ELR (cell line): ENCODE measurements around the gene CADM1.

Experiments used
- DNase-seq: peaks from one replicate; pipeline ENCODE4 v3.0.0-alpha.2; 2015; ENCODE audit warnings: low read depth

Gene CADM1

DNA sequence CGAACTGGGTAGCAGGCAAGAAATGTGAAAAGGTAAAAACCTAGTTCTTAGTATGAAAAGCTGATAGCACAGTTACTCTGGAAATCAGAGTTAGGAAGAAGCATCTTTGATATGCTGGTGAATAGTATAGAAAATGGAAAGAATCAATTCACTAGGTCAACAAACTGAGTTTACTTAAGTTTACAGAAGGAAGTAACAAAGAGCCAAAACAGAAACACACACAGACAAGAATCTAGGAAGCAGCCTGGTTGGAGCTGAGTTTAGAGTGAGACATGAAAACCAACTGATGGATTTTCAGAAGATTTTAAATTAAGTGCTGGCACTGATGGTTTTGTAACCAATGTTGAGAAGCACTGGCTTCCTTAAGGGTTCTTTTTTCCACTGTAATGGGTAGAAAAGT lies 296.3 kb downstream of the CADM1 start:
- DNase-seq = no peak

DNA sequence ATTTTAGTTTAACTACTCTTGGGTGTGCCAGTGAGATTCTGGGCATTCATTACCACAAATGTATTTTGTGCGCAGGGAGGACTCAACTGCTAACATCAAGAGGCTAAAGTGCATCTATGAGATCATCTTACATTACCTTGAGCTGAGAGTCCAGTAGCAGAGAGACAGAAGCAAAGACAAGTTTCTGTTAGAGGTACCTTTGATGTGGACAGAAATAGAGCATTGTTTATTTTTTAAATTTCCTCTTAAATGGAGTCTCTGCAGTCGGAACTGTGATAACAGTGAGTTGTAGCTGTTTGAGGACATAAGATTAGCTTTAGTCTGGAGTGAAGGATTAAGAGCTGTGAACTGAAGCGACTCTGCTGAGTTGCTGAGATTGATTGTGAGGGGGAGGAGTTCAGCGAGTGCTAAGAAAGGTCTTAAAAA lies 297.0 kb downstream of the CADM1 start:
- DNase-seq = no peak

DNA sequence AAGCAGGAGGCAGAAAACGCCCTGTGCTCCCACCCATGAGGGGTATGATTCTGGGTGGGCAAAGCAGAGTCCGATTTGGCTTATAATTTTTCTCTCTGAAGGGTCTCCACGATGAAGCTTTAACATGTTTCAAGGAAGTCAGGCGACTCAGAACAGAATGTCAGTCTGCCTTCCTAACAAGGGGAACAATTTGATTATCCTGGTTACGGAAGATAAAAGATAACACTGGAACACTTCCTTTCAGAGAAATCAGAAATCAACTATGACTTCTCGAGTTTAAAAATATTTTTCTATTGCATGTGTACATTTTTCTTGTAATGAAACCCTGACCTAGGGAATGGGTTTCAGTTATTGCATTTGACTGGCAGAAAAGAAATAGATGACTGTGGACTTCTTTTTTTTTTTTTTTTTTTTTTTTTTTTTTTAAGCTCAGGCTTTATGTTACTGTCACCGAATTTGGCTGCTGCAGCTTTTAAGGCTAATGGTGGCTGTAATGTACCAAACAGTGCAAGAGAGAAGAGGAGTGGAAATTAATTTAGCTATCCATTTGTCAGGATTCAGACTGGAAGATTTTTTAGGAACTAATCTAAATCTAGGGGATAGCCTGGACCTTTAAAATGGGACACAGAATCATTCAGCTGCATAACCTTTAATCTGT lies 297.7 kb downstream of the CADM1 start:
- no peak for DNase-seq

DNA sequence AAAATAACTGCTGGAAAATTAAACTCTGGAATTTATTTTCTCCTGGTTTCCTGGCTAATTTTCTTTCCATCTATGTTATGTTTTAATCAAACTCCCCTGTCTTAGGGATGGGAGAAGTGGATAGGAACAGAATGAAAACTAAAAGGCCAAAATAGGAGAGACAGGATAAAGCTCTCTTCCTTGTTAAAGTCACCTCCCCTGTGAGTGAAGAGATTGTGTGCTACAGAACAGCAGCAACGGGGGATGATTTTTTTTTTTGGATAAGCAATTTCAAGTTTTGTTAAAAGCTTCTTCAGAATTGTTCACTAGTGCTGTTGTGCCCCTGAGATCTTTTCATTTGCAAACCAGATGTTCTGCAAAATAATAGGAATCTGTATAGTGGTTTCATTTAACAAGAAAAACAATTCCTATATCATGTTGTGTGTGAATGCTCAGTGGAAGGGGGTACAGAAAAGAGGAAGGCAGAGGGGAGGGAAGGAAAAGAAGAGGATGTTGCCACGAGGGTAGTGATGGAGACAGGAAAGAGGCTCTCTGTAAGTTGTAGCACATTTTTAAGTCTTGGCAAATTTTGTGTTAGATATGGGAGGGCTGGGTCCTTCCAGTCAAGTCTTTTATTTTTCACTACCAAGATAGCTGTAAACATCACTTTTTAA lies 301.2 kb downstream of the CADM1 start:
- DNase-seq = no peak

DNA sequence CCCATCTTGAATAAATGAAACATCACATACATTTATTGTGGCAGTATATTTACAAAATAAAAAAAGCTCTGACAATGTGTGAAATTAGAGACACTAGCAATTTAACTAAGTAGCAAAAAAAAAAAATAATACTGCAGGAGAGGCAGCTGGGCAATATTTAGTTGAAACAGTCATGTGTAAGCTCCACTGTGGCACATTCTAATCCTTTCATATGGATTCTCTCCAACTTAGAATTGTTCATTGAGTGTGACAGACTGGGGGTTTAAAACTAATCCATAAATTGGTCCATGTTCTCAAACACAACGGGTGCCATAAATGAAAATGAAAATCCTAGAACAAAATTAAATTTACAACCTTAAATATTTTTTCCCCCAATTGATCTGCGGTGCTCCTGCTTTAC lies 302.1 kb downstream of the CADM1 start:
- no peak for DNase-seq

DNA sequence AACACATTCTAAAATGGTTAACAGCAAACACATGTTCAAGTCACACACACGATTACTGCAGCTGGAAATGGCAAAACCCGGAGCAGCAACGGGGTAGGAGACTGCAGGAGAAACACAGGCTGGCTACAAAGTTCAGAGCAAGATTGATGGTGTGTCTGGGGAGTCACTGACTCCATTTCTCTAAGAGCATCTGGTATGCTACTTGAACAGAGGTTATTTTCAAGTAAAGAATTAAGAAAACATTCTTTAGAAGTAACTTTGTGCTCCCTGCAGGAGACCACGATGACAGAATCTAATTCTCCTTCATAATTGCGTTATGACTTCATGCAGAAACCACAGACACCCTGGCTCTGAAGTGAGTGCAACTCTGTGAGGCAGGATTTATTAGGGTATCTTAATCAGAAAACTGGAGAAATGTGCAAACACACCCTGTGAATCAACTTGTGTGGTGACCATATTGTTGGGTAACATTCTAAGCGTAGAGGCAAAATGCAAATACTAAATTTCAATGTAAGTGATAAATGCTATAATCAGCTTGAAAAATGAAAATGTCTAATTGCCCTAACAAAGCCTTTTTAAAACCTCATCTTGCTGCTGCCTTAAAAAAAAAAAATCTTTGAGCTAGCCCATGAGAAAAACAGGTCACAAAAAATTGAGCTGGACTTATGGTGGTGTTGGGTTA lies 303.0 kb downstream of the CADM1 start:
- peak; percentile 7 for DNase-seq

DNA sequence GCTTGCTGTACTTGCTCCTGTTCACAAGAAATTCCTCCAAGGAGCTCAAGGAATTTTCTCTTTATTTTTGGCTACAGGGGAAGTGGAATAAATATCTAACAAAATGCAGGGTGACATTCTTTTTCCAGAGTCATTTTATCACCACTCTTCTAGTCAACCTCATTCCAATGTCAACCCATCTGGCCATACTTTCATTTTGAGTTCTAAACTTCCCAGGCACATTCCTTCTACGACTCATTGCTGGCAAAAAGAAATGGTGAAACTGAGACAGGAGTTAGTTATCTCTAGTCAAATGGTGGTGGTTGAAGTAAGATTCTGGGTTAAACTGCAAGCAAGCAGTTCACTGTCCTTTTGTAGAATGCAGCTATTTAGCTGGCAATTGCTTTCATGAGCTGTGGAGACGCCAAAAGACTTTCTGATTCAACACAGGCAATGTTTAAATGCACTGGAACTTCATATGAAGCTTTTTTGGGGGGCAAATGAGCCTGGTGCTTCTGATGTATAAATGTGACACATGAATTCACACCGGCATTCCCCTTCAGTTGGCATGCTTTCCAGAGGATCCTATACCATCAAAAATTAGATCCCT lies 304.6 kb downstream of the CADM1 start:
- no peak for DNase-seq

DNA sequence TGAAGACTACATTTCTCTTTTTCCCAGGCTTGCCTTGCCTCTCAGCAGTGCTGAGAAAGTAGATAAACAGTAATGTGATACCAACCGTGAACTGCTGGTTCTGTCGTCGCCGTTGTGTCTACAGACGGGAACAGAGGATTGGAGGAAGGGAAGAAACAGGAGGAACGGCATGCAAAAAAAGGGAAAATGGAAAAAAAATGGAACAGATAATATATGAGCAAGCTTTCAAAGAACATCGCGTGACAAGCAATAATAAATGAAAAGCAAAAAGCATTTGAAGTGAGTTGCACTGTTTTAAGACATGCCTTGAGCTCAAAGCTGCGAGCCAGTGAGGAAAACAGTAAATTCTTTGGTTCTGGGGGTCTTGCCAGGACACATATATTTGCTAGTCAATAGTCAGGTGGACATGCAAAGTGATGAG lies 305.9 kb downstream of the CADM1 start:
- no peak for DNase-seq

DNA sequence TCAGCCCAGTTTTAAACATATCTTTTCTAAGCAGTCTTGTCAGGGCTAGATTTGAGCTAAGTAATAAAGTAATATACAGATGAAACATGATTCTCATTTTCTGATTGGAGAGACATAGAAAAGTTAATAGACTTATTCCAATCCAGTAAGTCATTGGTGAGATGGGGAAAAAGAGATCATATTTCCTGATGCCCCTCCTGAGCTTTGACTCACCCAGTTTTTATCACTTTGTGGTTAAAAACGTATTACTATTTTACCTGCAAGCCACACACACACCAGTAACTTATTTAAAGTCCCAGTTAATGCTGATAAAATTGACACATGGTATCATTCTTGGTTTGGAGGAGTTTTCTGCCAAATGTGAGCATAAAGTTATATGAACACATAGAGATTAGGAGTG lies 306.8 kb downstream of the CADM1 start:
- no peak for DNase-seq

DNA sequence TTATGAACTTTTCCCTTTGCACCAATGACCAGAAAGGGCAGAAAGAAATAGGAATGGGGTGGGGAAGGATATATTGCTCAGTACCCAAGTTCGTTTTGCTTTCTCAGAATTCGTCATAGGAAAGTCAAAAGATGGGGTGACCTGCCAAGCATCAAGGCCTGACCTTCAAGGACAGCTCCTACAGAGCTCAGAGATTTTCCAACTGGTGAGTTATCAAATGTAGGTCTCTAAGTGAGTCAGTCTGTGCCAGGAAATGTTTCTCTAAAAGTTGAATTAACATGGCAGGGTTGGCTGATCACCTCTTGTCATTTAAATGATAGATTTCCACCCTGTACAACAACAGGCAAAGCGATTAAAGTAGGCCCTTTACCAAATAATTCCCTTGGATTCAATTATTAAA lies 307.2 kb downstream of the CADM1 start:
- no peak for DNase-seq

DNA sequence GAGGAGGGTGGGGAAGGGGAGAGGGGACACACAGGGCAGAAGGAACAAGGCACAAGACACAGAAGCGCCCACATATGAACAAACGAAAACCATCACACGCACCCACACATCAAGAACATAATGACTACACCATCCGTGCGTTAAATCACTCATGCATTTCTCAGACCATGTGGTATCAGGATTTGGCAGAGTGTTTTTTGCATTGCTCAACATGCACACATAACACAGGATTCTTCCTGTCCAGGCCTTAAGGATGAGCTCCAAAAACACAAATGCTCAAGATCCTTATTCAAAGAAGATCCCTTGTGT lies 309.5 kb downstream of the CADM1 start:
- DNase-seq = no peak

DNA sequence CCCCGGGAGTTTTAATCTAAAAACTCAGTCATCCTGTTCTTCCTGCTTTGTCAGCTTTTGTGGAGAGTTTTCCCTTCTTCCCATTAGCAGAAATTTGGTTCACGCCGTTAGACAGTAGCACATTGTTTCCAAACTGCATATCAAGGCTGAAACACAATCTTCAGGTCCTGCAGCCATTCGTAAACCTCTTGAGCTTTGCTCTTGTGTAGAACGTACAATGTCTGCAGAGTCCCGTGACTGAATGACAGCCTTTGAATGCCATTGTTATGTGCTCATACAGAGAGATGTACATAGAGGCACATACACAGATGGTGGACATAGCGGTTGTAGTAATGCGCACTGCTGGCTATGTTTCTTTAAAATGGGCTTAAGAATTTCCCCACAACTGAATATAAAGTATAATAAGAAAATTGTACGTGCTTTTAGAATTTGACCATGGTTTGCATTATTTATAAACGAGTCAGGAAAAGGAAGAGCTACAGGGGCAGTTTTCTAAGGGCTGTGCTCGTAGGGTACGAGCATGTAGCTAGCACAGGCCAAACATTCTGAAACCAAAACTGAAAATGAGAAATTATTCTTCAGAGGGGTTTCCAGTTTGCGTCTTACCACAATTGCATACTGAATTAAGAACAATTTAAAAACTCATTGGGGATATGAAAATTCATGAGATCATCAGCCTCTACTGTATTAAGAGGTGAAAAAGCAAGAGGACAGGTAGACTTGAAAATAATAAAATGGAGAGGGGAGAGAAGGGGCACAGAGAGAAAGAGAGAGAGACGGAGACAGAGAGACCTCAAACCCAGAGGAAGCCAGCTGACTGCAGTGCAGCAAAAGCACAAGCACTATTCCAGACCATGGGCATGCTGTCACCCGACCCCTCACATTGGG lies 310.1 kb downstream of the CADM1 start:
- DNase-seq = no peak

DNA sequence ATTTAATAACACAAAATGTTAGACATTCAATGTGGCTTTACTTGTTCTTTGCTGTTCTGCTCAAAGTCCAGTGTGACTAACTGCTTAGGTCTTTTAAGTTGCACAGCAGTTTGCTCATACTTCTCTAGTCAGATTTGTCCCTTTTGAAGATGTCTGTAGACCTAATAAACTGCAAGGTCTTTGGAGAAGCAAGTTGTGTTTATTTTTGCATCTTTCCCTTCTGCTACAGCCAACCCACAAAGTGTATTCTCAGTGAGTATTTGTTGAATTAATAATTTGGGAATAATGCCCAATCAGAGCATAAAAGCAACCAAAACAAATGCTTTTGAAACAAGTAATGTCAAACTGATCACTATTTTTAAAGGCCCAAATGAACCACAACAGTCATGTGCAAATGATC lies 312.5 kb downstream of the CADM1 start:
- DNase-seq = no peak

DNA sequence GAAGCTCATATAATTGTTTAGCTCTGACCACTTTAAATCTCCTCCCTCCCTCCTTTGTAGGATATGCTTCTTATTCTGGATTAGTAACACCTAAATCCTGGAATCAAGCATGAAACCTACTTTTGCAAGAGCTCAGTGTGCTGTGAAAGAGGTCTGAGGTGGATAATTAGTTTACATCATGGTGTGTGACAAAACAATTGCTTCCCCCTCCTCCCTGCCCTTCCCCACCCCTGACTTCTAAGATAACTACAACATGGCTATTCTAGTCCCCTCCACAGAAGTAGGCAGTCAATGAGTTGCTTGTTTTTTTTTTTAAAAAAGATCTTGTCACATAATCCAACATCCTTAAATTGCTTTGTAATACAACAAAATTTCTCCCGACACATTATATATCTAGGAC lies 314.0 kb downstream of the CADM1 start:
- no peak for DNase-seq

DNA sequence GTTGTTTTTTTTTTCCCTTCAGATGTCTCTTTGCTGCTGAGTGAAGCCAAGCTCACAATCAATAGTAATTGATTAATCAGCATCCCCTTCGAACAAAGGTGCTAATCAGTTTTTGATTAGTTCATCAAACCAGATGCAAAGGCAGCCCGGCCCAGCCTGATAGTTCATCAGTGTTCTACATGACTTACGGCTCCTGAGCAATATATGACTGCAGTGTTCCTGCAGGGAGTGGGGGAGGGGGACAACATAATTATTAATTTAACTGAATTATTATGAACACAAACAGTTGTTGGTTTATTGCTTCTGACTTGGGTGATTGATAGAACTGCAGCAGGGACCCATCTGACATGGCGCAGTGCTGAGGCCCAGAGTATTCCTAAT lies 315.3 kb downstream of the CADM1 start:
- no peak for DNase-seq

DNA sequence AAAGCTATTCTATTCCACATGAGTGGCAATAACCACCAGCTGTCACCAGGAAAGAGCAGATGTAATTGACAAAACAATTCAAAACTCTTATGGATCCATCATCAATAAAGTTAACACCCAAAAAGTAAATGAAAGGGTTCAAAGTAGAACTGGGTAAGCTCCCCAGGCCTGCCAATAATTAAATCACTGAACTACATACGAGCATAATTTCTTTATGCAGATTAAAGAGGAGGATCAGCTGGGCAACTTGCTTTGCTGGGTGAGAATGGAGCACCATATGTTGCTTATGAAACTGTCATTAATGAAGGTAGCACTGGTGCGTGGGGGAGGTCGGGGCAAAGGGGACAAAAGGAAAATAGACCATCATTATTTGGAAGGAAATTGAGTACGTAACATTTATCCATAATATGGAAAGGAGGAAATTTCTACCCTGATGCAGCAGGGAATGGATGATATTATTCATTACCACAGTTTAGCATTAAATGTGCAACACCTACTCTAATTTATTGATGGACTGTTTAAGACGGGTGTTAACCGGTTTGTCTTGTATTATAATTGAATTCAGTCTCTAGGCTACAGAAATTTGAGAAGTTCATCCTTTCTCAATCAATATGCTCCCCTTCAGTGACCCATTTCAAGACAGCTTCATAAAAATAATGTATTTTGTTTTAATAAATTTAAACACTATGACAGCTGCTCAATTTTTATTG lies 315.9 kb downstream of the CADM1 start:
- no peak for DNase-seq

DNA sequence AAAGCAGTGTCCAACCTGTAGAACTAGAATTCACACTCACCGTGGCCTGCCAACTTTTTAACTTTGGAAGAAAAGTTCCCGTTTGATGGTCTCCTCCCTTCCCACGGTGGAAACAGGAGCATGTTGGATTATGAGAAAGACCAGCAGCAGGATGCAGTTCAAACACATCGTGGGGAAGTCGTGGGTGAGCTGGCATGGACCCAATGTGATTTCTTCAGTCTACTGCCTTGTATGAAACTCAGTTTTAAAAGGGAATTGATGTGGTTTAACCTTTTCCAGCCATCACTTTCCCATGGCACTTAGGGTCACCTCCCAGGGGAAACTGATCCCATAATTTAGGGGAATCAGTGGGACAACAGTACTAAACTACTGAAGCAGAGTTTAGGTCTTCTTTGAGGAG lies 318.3 kb downstream of the CADM1 start:
- DNase-seq = no peak

DNA sequence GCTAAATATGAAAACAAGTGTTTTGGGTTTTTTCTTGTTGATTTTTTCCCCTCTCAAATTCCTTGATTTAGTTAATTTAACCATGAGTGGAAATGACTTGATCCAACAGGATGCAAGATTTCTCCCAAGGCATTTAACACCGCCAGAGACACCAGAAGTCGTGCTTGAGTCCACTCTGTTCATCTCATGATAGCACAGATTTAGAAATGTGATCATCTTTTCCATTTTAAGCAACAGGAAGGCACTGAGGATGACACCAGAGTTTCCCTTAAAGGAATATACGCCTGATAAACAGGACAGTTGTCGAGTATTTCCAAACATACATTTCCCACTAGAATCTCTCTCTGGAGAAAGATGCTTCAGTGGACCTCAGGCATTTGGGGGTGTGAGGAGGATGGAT lies 318.7 kb downstream of the CADM1 start:
- no peak for DNase-seq

DNA sequence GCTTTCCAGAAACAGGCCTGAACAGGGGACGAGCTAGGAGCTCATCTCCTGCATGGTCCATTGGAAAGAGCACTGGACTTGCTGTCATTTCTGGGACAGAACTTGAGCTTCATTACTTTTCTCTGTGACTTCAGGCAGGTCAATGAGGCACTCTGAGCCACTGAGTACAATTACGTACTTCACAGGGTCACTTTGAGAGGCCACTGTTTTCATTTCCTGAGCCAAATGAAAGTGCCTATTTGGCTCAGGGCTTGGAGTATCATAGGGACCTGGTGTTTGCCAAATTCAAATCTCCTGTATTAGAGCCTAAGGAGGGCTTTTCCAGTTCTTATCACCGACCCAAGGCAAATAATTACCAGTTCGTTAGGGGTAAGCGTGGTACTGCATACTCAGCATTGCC lies 319.3 kb downstream of the CADM1 start:
- DNase-seq = no peak

DNA sequence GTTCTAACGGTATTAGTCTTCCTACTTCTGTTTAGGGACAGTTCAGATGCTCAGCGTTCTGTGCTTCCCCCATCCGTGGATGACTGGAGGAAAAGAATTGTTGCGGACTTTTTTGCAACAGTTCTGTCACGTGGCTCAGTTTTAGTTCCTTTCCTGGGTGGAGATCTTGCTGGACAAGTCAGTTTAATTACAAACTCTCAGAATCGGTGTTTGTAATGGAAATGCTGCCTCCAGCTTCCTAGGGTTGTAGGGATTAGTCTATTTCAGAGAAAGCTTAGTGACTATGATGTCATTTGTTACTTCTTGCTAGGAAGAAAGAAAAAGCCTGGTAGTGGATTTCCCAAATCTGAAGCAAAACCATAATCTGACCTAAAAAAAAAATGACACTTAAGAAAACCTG lies 320.4 kb downstream of the CADM1 start:
- no peak for DNase-seq

DNA sequence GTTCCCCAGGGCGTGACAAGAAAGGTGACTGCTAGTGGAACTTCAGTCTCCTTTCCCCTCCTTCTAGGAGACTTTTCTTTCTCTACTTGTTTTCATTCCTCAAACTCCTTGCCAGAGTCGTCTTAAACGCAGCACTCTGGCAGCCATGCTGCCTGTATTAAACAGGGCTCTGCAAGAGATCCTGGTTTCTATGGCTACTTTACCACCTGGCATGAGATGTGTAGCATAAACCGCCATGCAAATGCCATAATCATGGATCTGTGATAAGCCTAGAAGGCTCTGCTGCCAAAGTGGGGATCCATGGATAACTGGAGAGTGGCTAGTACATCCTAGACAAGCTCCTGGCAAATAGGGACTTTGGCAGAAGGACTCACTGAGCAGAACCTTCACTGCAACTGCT lies 321.1 kb downstream of the CADM1 start:
- no peak for DNase-seq
